Nephron (organoid): ENCODE measurements around the gene LAMA1.
A peak's percentile ranks its signal among the peaks of the same experiment; 100 is the strongest.
"Not testable (repeated sequence)": the region's sequence is repeated elsewhere in the genome, so short reads cannot be mapped to it uniquely, and the experiment has no call there.

Experiments
- H3K27ac Mint-ChIP-seq, 3 experiments: 2 replicates each; pipeline ENCODE4 v1.8.0; 2020; ENCODE audit warnings: mixed read lengths in 3 of 3, mild to moderate bottlenecking in 2 of 3, moderate library complexity in 1 of 3
- H3K27me3 Mint-ChIP-seq: 2 replicates; pipeline ENCODE4 v1.8.0; 2021; ENCODE audit warnings: low read depth, mild to moderate bottlenecking, moderate library complexity, mixed read lengths
- H3K36me3 Mint-ChIP-seq: 2 replicates; pipeline ENCODE4 v1.8.0; 2020; ENCODE audit warnings: low read depth, mixed read lengths
- H3K4me1 Mint-ChIP-seq: 2 replicates; pipeline ENCODE4 v1.8.0; 2020; ENCODE audit warnings: mixed read lengths
- H3K4me3 Mint-ChIP-seq, 3 experiments: 2 replicates each; pipeline ENCODE4 v1.8.0; 2020; ENCODE audit warnings: mild to moderate bottlenecking in 3 of 3, mixed read lengths in 3 of 3, moderate library complexity in 2 of 3
- H3K9me3 Mint-ChIP-seq: 2 replicates; pipeline ENCODE4 v1.8.0; 2020; ENCODE audit warnings: mixed read lengths
- TF ChIP-seq, protein P1 (sequence below), 3 experiments: fragments of 200-600 bp; sonication (generic); IDR thresholded peaks; one replicate each; pipeline ENCODE4 v1.5.0; 2021; ENCODE audit warnings: antibody characterized with exemption in 3 of 3; ENCODE audit not compliant: unreplicated experiment in 3 of 3

The LAMA1 gene

DNA sequence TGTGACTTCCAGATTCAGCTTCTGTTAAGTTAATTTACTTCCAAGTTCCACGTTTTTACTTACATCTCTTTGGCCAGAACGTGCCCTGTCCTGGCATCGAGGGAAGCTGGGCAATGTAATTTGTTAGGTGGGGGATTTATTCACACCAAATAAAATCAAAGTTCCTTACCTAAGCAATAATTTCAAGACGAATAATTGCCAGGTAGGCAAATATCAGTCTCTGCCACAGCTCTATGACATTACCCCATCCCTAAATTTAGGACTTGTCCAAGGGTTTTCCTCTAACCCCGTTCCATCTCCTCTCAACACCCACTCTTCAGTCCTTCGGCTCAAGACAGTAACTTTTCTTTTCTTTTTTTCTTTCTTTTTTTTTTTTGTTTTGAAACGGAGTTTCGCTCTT is 38.3 kb upstream of the LAMA1 start:
- peaks cover 8% of the 10 kb centered on the region for H3K27me3 Mint-ChIP-seq
- H3K27ac Mint-ChIP-seq = no peak overlapping the region
- no peaks in the 10 kb centered on the region for H3K9me3 Mint-ChIP-seq
- no peak overlapping the region for H3K4me3 Mint-ChIP-seq
- H3K36me3 Mint-ChIP-seq = no peaks in the 10 kb centered on the region
- H3K4me1 Mint-ChIP-seq = peaks cover 9% of the 10 kb centered on the region
- TF ChIP-seq, protein P1, sequence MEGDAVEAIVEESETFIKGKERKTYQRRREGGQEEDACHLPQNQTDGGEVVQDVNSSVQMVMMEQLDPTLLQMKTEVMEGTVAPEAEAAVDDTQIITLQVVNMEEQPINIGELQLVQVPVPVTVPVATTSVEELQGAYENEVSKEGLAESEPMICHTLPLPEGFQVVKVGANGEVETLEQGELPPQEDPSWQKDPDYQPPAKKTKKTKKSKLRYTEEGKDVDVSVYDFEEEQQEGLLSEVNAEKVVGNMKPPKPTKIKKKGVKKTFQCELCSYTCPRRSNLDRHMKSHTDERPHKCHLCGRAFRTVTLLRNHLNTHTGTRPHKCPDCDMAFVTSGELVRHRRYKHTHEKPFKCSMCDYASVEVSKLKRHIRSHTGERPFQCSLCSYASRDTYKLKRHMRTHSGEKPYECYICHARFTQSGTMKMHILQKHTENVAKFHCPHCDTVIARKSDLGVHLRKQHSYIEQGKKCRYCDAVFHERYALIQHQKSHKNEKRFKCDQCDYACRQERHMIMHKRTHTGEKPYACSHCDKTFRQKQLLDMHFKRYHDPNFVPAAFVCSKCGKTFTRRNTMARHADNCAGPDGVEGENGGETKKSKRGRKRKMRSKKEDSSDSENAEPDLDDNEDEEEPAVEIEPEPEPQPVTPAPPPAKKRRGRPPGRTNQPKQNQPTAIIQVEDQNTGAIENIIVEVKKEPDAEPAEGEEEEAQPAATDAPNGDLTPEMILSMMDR (IDR thresholded peaks at IDR 0.05; ENCODE audit: unreplicated experiment in 3 of 3) = no peak

DNA sequence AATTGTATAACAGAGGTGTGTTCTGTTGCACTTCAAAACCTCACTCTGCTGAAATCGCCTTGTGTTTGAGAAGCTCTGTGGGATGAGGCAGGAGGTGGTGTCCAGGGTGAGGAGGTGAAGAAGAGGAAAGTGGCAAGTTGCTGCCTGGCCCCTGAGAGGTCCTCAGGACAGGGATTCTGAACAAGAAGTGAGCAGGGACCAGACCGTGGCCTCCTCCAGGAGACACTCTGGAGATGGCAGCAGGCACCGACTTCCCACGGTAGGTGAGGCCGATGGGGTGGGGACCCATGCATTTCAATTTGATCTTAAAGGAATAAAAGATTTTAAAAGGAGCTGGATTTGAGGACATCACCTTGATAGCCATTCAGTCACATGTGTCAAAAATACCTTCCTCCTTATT is 37.5 kb upstream of the LAMA1 start:
- no peak overlapping the region for H3K27ac Mint-ChIP-seq
- no peak overlapping the region for H3K4me3 Mint-ChIP-seq
- H3K36me3 Mint-ChIP-seq = no peaks in the 10 kb centered on the region
- no peaks in the 10 kb centered on the region for H3K9me3 Mint-ChIP-seq
- peaks cover 9% of the 10 kb centered on the region for H3K4me1 Mint-ChIP-seq
- H3K27me3 Mint-ChIP-seq = peaks cover 8% of the 10 kb centered on the region
- TF ChIP-seq, protein P1 (IDR thresholded peaks at IDR 0.05; ENCODE audit: unreplicated experiment in 3 of 3) = no peak

DNA sequence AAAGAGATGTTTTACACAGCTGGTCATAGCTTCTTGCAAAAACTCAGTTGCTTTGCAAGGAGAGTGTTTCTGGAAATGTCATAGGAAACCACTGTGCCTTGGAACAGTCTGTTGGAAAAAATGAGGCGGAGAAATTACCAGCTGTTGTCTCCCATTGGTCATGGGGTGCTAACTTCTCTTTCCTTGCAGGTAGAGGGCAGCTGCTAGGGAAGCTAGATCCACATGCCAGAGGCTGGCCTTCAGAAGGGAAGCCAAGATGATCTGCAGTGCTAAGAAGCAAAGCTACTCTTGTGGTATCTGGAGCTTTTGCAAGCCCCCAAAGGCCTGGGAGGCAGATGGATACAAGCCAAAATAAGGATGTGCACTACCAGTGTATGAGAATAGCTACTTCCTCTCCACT is 34.8 kb upstream of the LAMA1 start:
- peaks cover 7% of the 10 kb centered on the region for H3K27me3 Mint-ChIP-seq

DNA sequence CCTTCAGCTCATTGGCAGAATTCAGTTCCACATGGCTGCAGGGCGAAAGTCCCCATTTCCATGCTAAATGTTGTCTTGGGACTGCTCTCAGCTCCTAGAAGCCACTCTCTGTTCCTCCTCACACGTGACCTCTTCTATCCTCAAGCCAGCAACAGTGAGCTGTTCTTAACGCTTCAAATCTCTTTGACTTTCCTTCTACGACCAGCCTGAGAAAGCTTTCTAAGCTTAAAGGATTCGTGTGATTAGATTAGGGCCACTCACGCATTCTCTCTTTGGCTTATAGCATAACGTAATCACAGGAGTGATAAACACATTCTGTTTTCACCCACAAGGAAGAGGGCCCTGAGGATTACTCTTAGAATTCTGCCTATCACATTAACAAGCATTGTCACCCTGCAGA is 29.8 kb upstream of the LAMA1 start:
- H3K36me3 Mint-ChIP-seq = no peaks in the 10 kb centered on the region
- peaks cover 4% of the 10 kb centered on the region for H3K27me3 Mint-ChIP-seq
- no peaks in the 10 kb centered on the region for H3K9me3 Mint-ChIP-seq
- no peak overlapping the region for H3K4me3 Mint-ChIP-seq
- peak overlapping the region in 1 of 3 experiments; percentile 39 for H3K27ac Mint-ChIP-seq
- peaks cover 9% of the 10 kb centered on the region for H3K4me1 Mint-ChIP-seq
- TF ChIP-seq, protein P1 (IDR thresholded peaks at IDR 0.05; ENCODE audit: unreplicated experiment in 3 of 3) = no peak

More for the DNA sequence above, 34.8 kb upstream of the LAMA1 start:
- H3K9me3 Mint-ChIP-seq = no peaks in the 10 kb centered on the region
- TF ChIP-seq, protein P1 (IDR thresholded peaks at IDR 0.05; ENCODE audit: unreplicated experiment in 3 of 3) = no peak
- H3K4me1 Mint-ChIP-seq = peaks cover 9% of the 10 kb centered on the region
- H3K27ac Mint-ChIP-seq = no peak overlapping the region
- H3K4me3 Mint-ChIP-seq = no peak overlapping the region
- no peaks in the 10 kb centered on the region for H3K36me3 Mint-ChIP-seq

DNA sequence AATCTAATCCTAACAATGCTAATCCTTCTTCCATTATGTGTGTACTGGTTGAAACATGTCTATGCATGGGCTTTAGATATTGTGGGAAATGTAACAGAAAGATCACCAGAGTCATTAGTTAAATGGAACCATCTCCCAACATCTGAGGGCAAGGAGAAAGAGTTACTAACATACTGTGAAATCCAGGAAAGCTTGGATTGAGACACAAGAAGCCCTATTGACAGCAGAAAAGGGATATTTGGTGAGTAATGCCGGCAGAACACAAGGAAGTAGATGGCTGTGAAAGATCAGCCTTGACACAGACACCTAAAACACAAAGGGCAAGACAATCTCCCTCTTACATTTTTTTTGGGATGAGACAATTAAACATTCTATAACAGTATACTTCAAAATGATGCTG is 28.5 kb upstream of the LAMA1 start:
- Mint-ChIP-seq H3K27ac (no peak overlapping the region), H3K9me3 (no peaks in the 10 kb centered on the region), H3K4me3 (no peak overlapping the region), H3K4me1 (no peaks in the 10 kb centered on the region), H3K36me3 (no peaks in the 10 kb centered on the region), H3K27me3 (peaks cover 4% of the 10 kb centered on the region)
- TF ChIP-seq, protein P1 (IDR thresholded peaks at IDR 0.05; ENCODE audit: unreplicated experiment in 3 of 3) = no peak

DNA sequence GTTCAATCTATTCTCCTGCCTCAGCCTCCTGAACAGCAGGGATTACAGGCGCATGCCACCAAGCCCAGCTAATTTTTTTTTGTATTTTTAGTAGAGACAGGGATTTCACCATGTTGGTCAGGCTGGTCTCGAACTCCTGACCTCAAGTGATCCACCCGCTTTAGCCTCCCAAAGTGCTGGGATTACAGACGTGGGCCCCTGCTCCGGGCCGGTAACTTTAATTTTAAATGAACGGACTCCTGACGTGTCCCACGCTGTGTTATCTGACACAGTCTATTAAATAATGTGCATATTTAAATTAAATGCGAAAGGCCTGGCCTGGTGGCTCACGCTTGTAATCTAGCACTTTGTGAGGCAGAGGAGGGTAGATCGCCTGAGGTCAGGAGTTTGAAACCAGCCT is 27.3 kb upstream of the LAMA1 start:
- H3K27me3 Mint-ChIP-seq, H3K4me1 Mint-ChIP-seq, H3K36me3 Mint-ChIP-seq, H3K27ac Mint-ChIP-seq, H3K9me3 Mint-ChIP-seq, H3K4me3 Mint-ChIP-seq: not testable (repeated sequence)
